IMR-90 (cell line): ENCODE measurements around the gene YPEL2. TPM values are rescaled to one million over a fixed set of nuclear protein-coding genes. Genes with fewer than 3 reads are reported as not detected.

Experiments used
- ATAC-seq: fragments of 200-7000 bp; cut with Tn5 transposase; 2 replicates; pipeline ENCODE4 v1.9.1; 2020; ENCODE audit warnings: low read depth, mild to moderate bottlenecking, moderate library complexity
- BruUV-seq: library from RNA; stranded (reverse); fragments of 400-500 nt; replicated peaks from 2 replicates; lab custom pipeline; 2021; lab: Mats Ljungman, UMichigan
- CTCF ChIA-PET: fragments of 300-600 bp; formaldehyde crosslinking; extraction: SDS; loops from one replicate; lab custom pipeline; 2021; ENCODE audit warnings: antibody characterized with exemption; lab: Yijun Ruan, JAX
- POLR2A ChIA-PET: fragments of 300-600 bp; sonication (Branson Sonifier 250); formaldehyde crosslinking; loops from one replicate; lab custom pipeline; 2022; ENCODE audit warnings: antibody characterized with exemption; ENCODE audit not compliant: unreplicated experiment; lab: Charles Lee
- DNase-seq: peaks from one replicate; pipeline ENCODE4 v3.0.0; 2013
- H2AFZ ChIP-seq: replicated peaks from 2 replicates; pipeline ENCODE3; 2013; ENCODE audit warnings: low read length, mild to moderate bottlenecking; ENCODE audit not compliant: poor library complexity
- H2AK5ac ChIP-seq: 2 replicates; pipeline ENCODE4 v1.6.1; 2013; ENCODE audit warnings: low read depth, low read length, inconsistent platforms
- H2AK9ac ChIP-seq: replicated peaks from 2 replicates; pipeline ENCODE3; 2013; ENCODE audit warnings: mild to moderate bottlenecking, low read depth, low read length, moderate library complexity; ENCODE audit not compliant: poor library complexity
- H2BK120ac ChIP-seq: 2 replicates; pipeline ENCODE4 v1.6.1; 2013; ENCODE audit warnings: low read depth, low read length, inconsistent platforms
- H2BK15ac ChIP-seq: 3 replicates; pipeline ENCODE4 v1.6.1; 2013; ENCODE audit warnings: low read depth, low read length, inconsistent platforms
- H2BK20ac ChIP-seq: 2 replicates; pipeline ENCODE4 v1.6.1; 2013; ENCODE audit warnings: low read depth, mild to moderate bottlenecking, inconsistent platforms, low read length, moderate library complexity
- H2BK5ac ChIP-seq: 2 replicates; pipeline ENCODE4 v1.6.1; 2013; ENCODE audit warnings: mild to moderate bottlenecking, low read depth, low read length, inconsistent platforms; ENCODE audit not compliant: poor library complexity, severe bottlenecking
- H3K14ac ChIP-seq: replicated peaks from 2 replicates; pipeline ENCODE4 v1.6.1; 2013; ENCODE audit warnings: low read depth, low read length, inconsistent platforms
- H3K18ac ChIP-seq: 2 replicates; pipeline ENCODE4 v1.6.1; 2013; ENCODE audit warnings: low read depth, low read length, control low read depth
- H3K23ac ChIP-seq: 2 replicates; pipeline ENCODE4 v1.6.1; 2013; ENCODE audit warnings: low read depth, low read length, inconsistent platforms
- H3K27ac ChIP-seq: 2 replicates; pipeline ENCODE4 v1.5.1; 2013; ENCODE audit warnings: mild to moderate bottlenecking, control low read depth, low read length; ENCODE audit not compliant: insufficient read depth
- H3K27me3 ChIP-seq: 2 replicates; pipeline ENCODE4 v1.6.1; 2013; ENCODE audit warnings: low read length; ENCODE audit not compliant: control insufficient read depth, insufficient read depth
- H3K36me3 ChIP-seq: 2 replicates; pipeline ENCODE4 v1.6.1; 2013; ENCODE audit warnings: low read length, mixed read lengths; ENCODE audit not compliant: control insufficient read depth, insufficient read depth
- H3K4ac ChIP-seq: 2 replicates; pipeline ENCODE4 v1.6.1; 2013; ENCODE audit warnings: low read depth, low read length, inconsistent platforms
- H3K4me1 ChIP-seq: 2 replicates; pipeline ENCODE4 v1.6.1; 2013; ENCODE audit warnings: low read length, mixed read lengths; ENCODE audit not compliant: control insufficient read depth, insufficient read depth
- H3K4me2 ChIP-seq: 2 replicates; pipeline ENCODE4 v1.6.1; 2013; ENCODE audit warnings: low read depth, mild to moderate bottlenecking, control low read depth, low read length, moderate library complexity
- H3K4me3 ChIP-seq: 2 replicates; pipeline ENCODE4 v1.5.1; 2013; ENCODE audit warnings: low read depth, mild to moderate bottlenecking, control low read depth, low read length, moderate library complexity; ENCODE audit not compliant: insufficient read depth
- H3K56ac ChIP-seq: 2 replicates; pipeline ENCODE4 v1.6.1; 2013; ENCODE audit warnings: low read length, inconsistent platforms; ENCODE audit not compliant: insufficient read depth; ENCODE audit errors: extremely low read depth
- H3K79me1 ChIP-seq, 2 experiments: 2 replicates each; pipeline ENCODE4 v1.6.1; 2013; ENCODE audit warnings: low read length in 2 of 2, inconsistent platforms in 1 of 2, low read depth in 1 of 2
- H3K9ac ChIP-seq: 2 replicates; pipeline ENCODE4 v1.6.1; 2013; ENCODE audit warnings: low read depth, low read length, control low read depth
- H3K9me1 ChIP-seq: 2 replicates; pipeline ENCODE4 v1.6.1; 2013; ENCODE audit warnings: low read length, inconsistent platforms; ENCODE audit not compliant: insufficient read depth
- H3K9me3 ChIP-seq: 2 replicates; pipeline ENCODE4 v1.6.1; 2013; ENCODE audit warnings: low read length; ENCODE audit not compliant: control insufficient read depth, insufficient read depth
- H4K20me1 ChIP-seq: 2 replicates; pipeline ENCODE4 v1.6.1; 2013; ENCODE audit warnings: low read length, inconsistent platforms; ENCODE audit not compliant: insufficient read depth
- H4K5ac ChIP-seq: 2 replicates; pipeline ENCODE4 v1.6.1; 2013; ENCODE audit warnings: mild to moderate bottlenecking, low read depth, low read length, control low read depth
- H4K8ac ChIP-seq, 2 experiments: 2 replicates each; pipeline ENCODE4 v1.6.1; 2013; ENCODE audit warnings: low read depth in 2 of 2, low read length in 2 of 2, control low read depth in 1 of 2, inconsistent platforms in 1 of 2
- H4K91ac ChIP-seq: 2 replicates; pipeline ENCODE4 v1.6.1; 2013; ENCODE audit warnings: low read depth, low read length, inconsistent platforms; ENCODE audit not compliant: insufficient read depth
- BHLHE40 ChIP-seq: fragments of 150-350 bp; IDR thresholded peaks from 2 replicates; pipeline ENCODE4 v1.6.1; 2016; ENCODE audit warnings: mild to moderate bottlenecking, low read depth, low read length
- CEBPB ChIP-seq: IDR thresholded peaks from 2 replicates; pipeline ENCODE4 v1.6.1; 2012; ENCODE audit warnings: low read depth, low read length, improper control_type of control experiment
- MAFK ChIP-seq: IDR thresholded peaks from 2 replicates; pipeline ENCODE4 v1.6.1; 2012; ENCODE audit warnings: low read depth, low read length, improper control_type of control experiment
- MXI1 ChIP-seq: IDR thresholded peaks from 2 replicates; pipeline ENCODE4 v1.6.1; 2012; ENCODE audit warnings: low read depth, mild to moderate bottlenecking, low read length, moderate library complexity, borderline replicate concordance
- NFE2L2 ChIP-seq: fragments of 150-350 bp; IDR thresholded peaks from 2 replicates; pipeline ENCODE4 v1.6.1; 2016; ENCODE audit warnings: low read depth, mild to moderate bottlenecking, low read length
- POLR2A ChIP-seq: IDR thresholded peaks from 2 replicates; pipeline ENCODE4 v1.6.1; 2012; ENCODE audit warnings: mild to moderate bottlenecking, low read depth, low read length
- RAD21 ChIP-seq: IDR thresholded peaks from 2 replicates; pipeline ENCODE4 v1.6.1; 2012; ENCODE audit warnings: low read length, improper control_type of control experiment
- RCOR1 ChIP-seq: IDR thresholded peaks from 2 replicates; pipeline ENCODE4 v1.6.1; 2012; ENCODE audit warnings: mild to moderate bottlenecking, low read length, improper control_type of control experiment; ENCODE audit not compliant: insufficient replicate concordance
- SMC3 ChIP-seq: fragments of 150-350 bp; IDR thresholded peaks from 2 replicates; pipeline ENCODE4 v1.6.1; 2016; ENCODE audit warnings: low read depth, mild to moderate bottlenecking, antibody characterized with exemption, low read length, moderate library complexity
- WGBS, 2 experiments: methylation state at CpG; one replicate each; pipeline versions ENCODE4 v1.1.5 to v1.1.7; 2013; ENCODE audit warnings: missing lambda C conversion rate in 2 of 2; ENCODE audit not compliant: insufficient read length in 1 of 2; ENCODE audit errors: extremely low coverage in 2 of 2; 5-methylcytosine and 5-hydroxymethylcytosine counted together
- dilution Hi-C: fragments of 300-500 bp; cut with HindIII; formaldehyde crosslinking; loops from one replicate; pipeline ENCODE4 v1.14.3; 2018; ENCODE audit warnings: low sequenced_read_pairs; ENCODE audit not compliant: unreplicated experiment
- in situ Hi-C: fragments of 300-500 bp; cut with MboI; formaldehyde crosslinking; loops from 3 replicates; pipeline ENCODE4 v1.14.3; 2019; ENCODE audit warnings: low sequenced_read_pairs, inconsistent platforms, mixed read lengths
- intact Hi-C: fragments of 100-400 bp; cut with micrococcal nuclease; formaldehyde crosslinking; loops from 2 replicates; pipeline ENCODE4 v1.10.0; 2022
- polyA plus RNA-seq, 3 experiments: library from polyadenylated mRNA; depleted of rRNA; stranded (reverse); fragments of >200 nt; gene quantifications; 2 replicates each; pipeline ENCODE4 v1.2.3, GENCODE V29; 2012; ENCODE audit warnings: low replicate concordance in 1 of 3
- total RNA-seq: library from RNA; depleted of rRNA; stranded (reverse); fragments of >200 nt; gene quantifications from 2 replicates; pipeline ENCODE4 v1.2.3, GENCODE V29; 2012
- TF ChIP-seq, protein P1 (sequence below): conservative IDR thresholded peaks from 2 replicates; pipeline ENCODE4 v1.5.1; 2012; ENCODE audit warnings: mild to moderate bottlenecking, low read depth, low read length, improper control_type of control experiment
- TF ChIP-seq, protein P2 (sequence below): fragments of 150-350 bp; IDR thresholded peaks from 2 replicates; pipeline ENCODE4 v1.6.1; 2016; ENCODE audit warnings: low read depth, mild to moderate bottlenecking, low read length, moderate library complexity, borderline replicate concordance

The YPEL2 gene
- total and polyA plus RNA-seq, 2 of the 4 experiments (the other 2 are of a cell fraction) = 2.3 to 3.4 TPM

DNA sequence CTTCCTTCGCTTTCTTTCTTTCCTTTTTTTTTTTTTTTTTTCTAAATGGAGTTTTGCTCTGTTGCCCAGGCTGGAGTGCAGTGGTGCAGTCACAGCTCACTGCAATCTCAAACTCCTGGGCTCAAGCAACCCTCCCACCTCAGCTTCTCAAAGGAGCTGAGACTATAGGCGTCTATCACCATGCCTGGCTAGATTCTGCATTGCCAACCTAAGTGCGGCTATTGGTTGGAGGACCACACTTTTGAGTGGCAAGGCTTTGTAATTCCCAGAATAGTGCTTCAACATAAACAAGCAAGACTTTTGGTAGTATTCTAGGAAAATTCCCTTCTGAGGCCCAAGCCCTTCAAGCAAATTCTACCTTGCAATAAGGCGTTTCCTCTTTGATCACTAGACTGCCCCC lies 107.8 kb downstream of the YPEL2 start:
- TF ChIP-seq MAFK = no peak
- TF ChIP-seq BHLHE40 = no peak
- TF ChIP-seq POLR2A = no peak
- TF ChIP-seq RAD21 = no peak
- no peak for TF ChIP-seq CEBPB
- no peak for TF ChIP-seq SMC3
- no peak for TF ChIP-seq MXI1
- TF ChIP-seq, protein P1, sequence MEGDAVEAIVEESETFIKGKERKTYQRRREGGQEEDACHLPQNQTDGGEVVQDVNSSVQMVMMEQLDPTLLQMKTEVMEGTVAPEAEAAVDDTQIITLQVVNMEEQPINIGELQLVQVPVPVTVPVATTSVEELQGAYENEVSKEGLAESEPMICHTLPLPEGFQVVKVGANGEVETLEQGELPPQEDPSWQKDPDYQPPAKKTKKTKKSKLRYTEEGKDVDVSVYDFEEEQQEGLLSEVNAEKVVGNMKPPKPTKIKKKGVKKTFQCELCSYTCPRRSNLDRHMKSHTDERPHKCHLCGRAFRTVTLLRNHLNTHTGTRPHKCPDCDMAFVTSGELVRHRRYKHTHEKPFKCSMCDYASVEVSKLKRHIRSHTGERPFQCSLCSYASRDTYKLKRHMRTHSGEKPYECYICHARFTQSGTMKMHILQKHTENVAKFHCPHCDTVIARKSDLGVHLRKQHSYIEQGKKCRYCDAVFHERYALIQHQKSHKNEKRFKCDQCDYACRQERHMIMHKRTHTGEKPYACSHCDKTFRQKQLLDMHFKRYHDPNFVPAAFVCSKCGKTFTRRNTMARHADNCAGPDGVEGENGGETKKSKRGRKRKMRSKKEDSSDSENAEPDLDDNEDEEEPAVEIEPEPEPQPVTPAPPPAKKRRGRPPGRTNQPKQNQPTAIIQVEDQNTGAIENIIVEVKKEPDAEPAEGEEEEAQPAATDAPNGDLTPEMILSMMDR = no peak
- TF ChIP-seq NFE2L2 = no peak
- TF ChIP-seq RCOR1 = no peak
- TF ChIP-seq, protein P2, sequence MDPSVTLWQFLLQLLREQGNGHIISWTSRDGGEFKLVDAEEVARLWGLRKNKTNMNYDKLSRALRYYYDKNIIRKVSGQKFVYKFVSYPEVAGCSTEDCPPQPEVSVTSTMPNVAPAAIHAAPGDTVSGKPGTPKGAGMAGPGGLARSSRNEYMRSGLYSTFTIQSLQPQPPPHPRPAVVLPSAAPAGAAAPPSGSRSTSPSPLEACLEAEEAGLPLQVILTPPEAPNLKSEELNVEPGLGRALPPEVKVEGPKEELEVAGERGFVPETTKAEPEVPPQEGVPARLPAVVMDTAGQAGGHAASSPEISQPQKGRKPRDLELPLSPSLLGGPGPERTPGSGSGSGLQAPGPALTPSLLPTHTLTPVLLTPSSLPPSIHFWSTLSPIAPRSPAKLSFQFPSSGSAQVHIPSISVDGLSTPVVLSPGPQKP = no peak
- in situ Hi-C loops = no loop called here
- no peak overlapping the region for H3K18ac ChIP-seq
- H3K9me1 ChIP-seq = peaks cover under 1% of the 10 kb centered on the region; the same call in 1 of the 2 replicates
- ChIA-PET POLR2A (interaction anchor here (0.7 kb wide), 1 partner anchor 12 kb away, joined by 6 read pairs; no protein-coding TSS in a partner anchor), CTCF (interaction anchor here (0.9 to 3.3 kb wide), 2 partner anchors 109 to 128 kb away, joined by 3 to 12 read pairs; no protein-coding TSS in a partner anchor)
- H2BK5ac ChIP-seq = no peak overlapping the region
- no peak overlapping the region for H3K4me2 ChIP-seq
- H3K36me3 ChIP-seq = no peaks in the 10 kb centered on the region
- no peaks in the 10 kb centered on the region for H4K20me1 ChIP-seq
- H3K4ac ChIP-seq = no peak overlapping the region
- no peak overlapping the region for H3K23ac ChIP-seq
- H4K91ac ChIP-seq = no peak overlapping the region
- ATAC-seq (no peak), DNase-seq (no peak)
- H3K27ac ChIP-seq = no peak overlapping the region
- no peak overlapping the region for H2AFZ ChIP-seq
- BruUV-seq = no TSS peak
- no peak overlapping the region for H3K9ac ChIP-seq
- no peak overlapping the region for H3K14ac ChIP-seq
- H3K4me3 ChIP-seq = no peak overlapping the region
- no peak overlapping the region for H2BK120ac ChIP-seq
- no peak overlapping the region for H4K5ac ChIP-seq
- H2BK20ac ChIP-seq = no peak overlapping the region
- H3K4me1 ChIP-seq = peaks cover 8% of the 10 kb centered on the region
- no peak overlapping the region for H3K56ac ChIP-seq
- no CpG with 5 or more reads among the region's 4 CpGs for WGBS, 2 experiments
- H4K8ac ChIP-seq = no peak overlapping the region
- no peaks in the 10 kb centered on the region for H3K79me1 ChIP-seq
- H3K27me3 ChIP-seq = no peaks in the 10 kb centered on the region; the same call in 1 of the 2 replicates
- no peak overlapping the region for H2AK5ac ChIP-seq
- dilution Hi-C loops = no loop called here
- H2BK15ac ChIP-seq = no peak overlapping the region
- no peaks in the 10 kb centered on the region for H3K9me3 ChIP-seq
- intact Hi-C loops = no loop called here
- no peak overlapping the region for H2AK9ac ChIP-seq
